ENCODE results near the gene DNAAF5. TPM values are rescaled to one million over a fixed set of nuclear protein-coding genes. Genes with fewer than 3 reads are reported as not detected.
A peak's percentile ranks its signal among the peaks of the same experiment; 100 is the strongest.

Gene DNAAF5
- total and polyA plus RNA-seq, 4 experiments from 2014 or later, result 1.7 to 19.4 (median 10.3) TPM

DNA sequence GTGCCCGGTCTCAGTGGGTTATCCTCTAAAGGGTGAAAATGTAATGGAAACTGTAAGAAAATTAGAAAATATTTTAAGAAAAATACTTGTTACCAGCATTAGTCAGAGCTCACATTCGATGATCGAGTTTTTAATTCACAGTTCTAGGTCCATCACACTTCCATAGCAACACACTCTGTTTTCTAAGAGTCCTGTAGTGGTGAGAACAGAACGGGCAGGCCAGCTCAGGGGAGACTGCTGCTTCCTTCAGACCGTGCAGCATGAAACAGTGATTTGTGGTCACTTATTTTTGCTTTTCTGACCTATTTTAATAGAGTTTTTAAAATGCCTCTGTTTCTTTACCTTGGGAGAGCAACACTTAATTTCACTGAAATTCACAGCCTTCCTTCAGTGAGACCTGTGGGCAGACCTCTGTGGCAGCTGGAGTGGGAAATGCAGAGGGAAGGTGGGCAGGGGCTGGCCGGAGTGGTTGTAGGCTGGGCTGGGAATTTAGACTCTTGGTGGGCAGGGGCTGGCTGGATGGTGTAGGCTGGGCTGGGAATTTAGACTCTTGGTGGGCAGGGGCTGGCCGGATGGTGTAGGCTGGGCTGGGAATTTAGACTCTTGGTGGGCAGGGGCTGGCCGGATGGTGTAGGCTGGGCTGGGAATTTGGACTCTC, 107.2 kb downstream of the DNAAF5 start:
- peak overlapping the region in 6 of 7 donors; percentile 36 to 99 (median 76) for H3K27ac Mint-ChIP-seq
- peaks cover 41% of the 10 kb centered on the region for H3K4me1 ChIP-seq (ENCODE audit: insufficient read depth, low read length)
- H3K27me3 ChIP-seq (ENCODE audit: insufficient read depth, low read length), result no peaks in the 10 kb centered on the region
- H3K36me3 ChIP-seq (ENCODE audit: insufficient read depth, low read length), result no peaks in the 10 kb centered on the region
- peak overlapping the region; percentile 73 for H3K27ac ChIP-seq (ENCODE audit: low read depth, low read length)
- no peaks in the 10 kb centered on the region for H3K9me3 ChIP-seq (ENCODE audit: control insufficient read depth in 1 of 2, low read length in 2 of 2)
- intact Hi-C loops (cut with micrococcal nuclease), result no loop called here
- peaks cover 9 to 37% of the 10 kb centered on the region in 2 donors for H3K36me3 Mint-ChIP-seq
- CTCF ChIA-PET (ENCODE audit: partially characterized antibody), result interaction anchor here (0.9 to 2.6 kb wide), 5 partner anchors 8 to 51 kb away, joined by 3 to 21 read pairs (median 3); no protein-coding TSS in a partner anchor
- no peaks in the 10 kb centered on the region for H3K27me3 Mint-ChIP-seq
- DNase-seq, result no peak
- peak overlapping the region in 1 of 8 donors; percentile 52 for H3K4me3 Mint-ChIP-seq
- POLR2A ChIA-PET (ENCODE audit: partially characterized antibody), result interaction anchor here (1.1 to 3.1 kb wide), 3 partner anchors 21 to 229 kb away, joined by 3 to 30 read pairs (median 5); no protein-coding TSS in a partner anchor
- no peak overlapping the region for H3K4me3 ChIP-seq (ENCODE audit: low read length in 2 of 2)
- no peaks in the 10 kb centered on the region for H3K9me3 Mint-ChIP-seq
- peaks cover 33 to 70% (median 50%) of the 10 kb centered on the region in 4 donors for H3K4me1 Mint-ChIP-seq

DNA sequence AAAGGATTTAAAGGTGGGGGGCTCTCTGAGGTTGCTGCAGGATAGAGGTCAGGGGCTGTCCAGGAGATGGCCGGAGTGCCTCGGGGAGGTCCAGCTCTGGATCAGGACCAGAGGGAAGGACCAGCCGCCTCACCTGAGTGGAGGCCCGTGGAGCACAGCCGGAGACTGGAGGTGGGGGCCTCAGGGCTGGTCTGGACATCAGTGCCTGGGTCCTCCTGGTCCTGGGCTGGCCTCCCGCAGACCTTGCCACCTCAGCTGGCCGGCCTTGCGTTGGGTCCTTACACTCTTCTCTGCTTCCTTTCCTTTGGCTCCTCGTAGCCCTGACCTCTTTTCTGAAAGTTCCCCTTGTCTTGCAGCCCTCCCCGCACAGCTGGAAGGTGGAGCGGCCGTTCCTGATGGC, 107.8 kb downstream of the DNAAF5 start:
- no peaks in the 10 kb centered on the region for H3K27me3 ChIP-seq (ENCODE audit: insufficient read depth, low read length)
- CTCF ChIA-PET (ENCODE audit: partially characterized antibody), result interaction anchor here (1.0 kb wide), 1 partner anchor 38 kb away, joined by 3 read pairs; no protein-coding TSS in a partner anchor
- Mint-ChIP-seq H3K36me3 (peaks cover 9 to 43% of the 10 kb centered on the region in 2 donors), H3K4me1 (peaks cover 31 to 64% (median 51%) of the 10 kb centered on the region in 4 donors), H3K9me3 (no peaks in the 10 kb centered on the region), H3K27me3 (no peaks in the 10 kb centered on the region), H3K27ac (peak overlapping the region in 5 of 7 donors; percentile 50 to 99 (median 83)), H3K4me3 (peak overlapping the region in 2 of 8 donors; percentile 32 to 67)
- no peak overlapping the region for H3K4me3 ChIP-seq (ENCODE audit: low read length in 2 of 2)
- H3K4me1 ChIP-seq (ENCODE audit: insufficient read depth, low read length), result peaks cover 41% of the 10 kb centered on the region
- H3K36me3 ChIP-seq (ENCODE audit: insufficient read depth, low read length), result no peaks in the 10 kb centered on the region
- no peaks in the 10 kb centered on the region for H3K9me3 ChIP-seq (ENCODE audit: control insufficient read depth in 1 of 2, low read length in 2 of 2)
- H3K27ac ChIP-seq (ENCODE audit: low read depth, low read length), result no peak overlapping the region
- intact Hi-C loops (cut with micrococcal nuclease), result no loop called here
- DNase-seq, result no peak
- POLR2A ChIA-PET (ENCODE audit: partially characterized antibody), result no interaction called here

DNA sequence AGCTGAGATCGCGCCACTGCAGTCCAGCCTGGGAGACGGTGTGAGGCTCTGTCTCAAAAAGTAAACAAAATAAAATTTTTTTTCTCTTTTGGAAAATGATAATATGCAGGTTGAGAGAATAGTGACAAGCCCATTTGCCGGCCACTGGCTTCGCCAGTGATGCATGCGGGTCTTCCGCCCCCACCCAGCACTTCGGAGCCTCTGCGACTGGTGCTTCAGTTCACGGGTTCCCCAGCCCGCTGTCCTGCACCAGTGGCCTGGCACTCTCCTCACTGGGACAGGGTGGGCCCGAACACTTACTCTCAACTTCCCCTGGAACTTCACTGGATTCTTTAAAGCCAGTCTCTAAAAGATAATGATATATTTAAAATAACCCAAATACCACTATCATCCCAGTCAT, 108.5 kb downstream of the DNAAF5 start:
- H3K4me3 ChIP-seq (ENCODE audit: low read length in 2 of 2), result no peak overlapping the region
- H3K36me3 Mint-ChIP-seq, result peaks cover 9 to 48% of the 10 kb centered on the region in 2 donors

DNA sequence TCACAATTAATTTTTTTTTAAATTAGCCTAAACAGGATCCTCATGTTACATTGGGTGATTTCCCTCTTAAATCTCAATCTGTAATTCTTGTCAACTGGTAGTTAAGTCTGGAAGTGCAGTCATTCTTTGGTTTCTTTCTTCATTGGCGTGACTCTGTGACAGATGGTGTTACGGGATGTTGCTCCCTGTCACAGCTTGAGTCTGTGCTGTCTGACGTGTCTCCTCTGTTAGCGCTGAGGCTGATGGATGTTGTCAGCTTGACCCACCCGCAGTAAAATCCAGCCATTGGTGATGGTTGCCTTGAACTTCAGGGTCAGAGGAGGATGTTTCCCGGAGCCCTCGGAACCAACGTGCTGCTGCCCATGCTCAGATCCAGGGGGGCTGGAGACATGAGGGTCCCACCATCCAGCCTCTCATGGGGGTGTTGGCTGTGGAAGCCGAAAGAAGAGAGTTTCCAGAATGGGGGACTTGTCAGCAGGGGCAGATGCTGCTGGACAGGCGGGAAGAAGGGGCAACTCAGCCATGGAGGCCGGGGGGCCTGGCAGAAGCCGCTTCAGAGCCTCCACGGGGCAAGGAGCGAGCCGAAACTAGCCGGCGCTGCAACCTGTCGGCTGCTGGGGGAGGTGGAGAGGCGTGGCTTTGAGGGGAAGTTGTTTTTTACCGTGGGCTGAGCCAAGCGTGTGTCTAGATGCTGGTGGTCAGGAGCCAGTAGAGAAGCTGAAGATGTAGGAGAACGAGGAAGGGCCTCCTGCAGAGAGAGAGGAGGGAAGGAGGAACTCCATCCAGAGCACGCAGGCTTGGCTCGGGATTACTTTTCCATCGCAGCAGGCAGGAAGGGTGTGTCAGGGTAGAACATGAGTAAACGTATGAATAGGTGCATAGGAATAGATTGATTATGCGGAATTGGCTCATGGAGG, 109.2 kb downstream of the DNAAF5 start:
- intact Hi-C loops (cut with micrococcal nuclease), result no loop called here
- Mint-ChIP-seq H3K27ac (peak overlapping the region in 6 of 7 donors; percentile 32 to 87 (median 60)), H3K4me1 (peaks cover 23 to 54% (median 41%) of the 10 kb centered on the region in 4 donors), H3K36me3 (peaks cover 12 to 51% of the 10 kb centered on the region in 2 donors), H3K27me3 (no peaks in the 10 kb centered on the region), H3K4me3 (peak overlapping the region in 4 of 8 donors; percentile 10 to 70 (median 38)), H3K9me3 (no peaks in the 10 kb centered on the region)
- no peak for DNase-seq
- Histone ChIP-seq H3K4me1 (ENCODE audit: insufficient read depth, low read length) (peaks cover 33% of the 10 kb centered on the region), H3K36me3 (ENCODE audit: insufficient read depth, low read length) (peaks cover 6% of the 10 kb centered on the region), H3K27ac (ENCODE audit: low read depth, low read length) (no peak overlapping the region), H3K9me3 (ENCODE audit: control insufficient read depth in 1 of 2, low read length in 2 of 2) (no peaks in the 10 kb centered on the region), H3K4me3 (ENCODE audit: low read length in 2 of 2) (no peak overlapping the region), H3K27me3 (ENCODE audit: insufficient read depth, low read length) (no peaks in the 10 kb centered on the region)
- CTCF ChIA-PET (ENCODE audit: partially characterized antibody), result no interaction called here
- POLR2A ChIA-PET (ENCODE audit: partially characterized antibody), result no interaction called here

More for the DNA sequence above, 108.5 kb downstream of the DNAAF5 start:
- H3K4me1 ChIP-seq (ENCODE audit: insufficient read depth, low read length), result peaks cover 40% of the 10 kb centered on the region
- no peak overlapping the region for H3K4me3 Mint-ChIP-seq
- ChIA-PET CTCF (ENCODE audit: partially characterized antibody) (interaction anchor here (1.0 kb wide), 1 partner anchor 38 kb away, joined by 3 read pairs; no protein-coding TSS in a partner anchor), POLR2A (ENCODE audit: partially characterized antibody) (no interaction called here)
- peak overlapping the region in 3 of 7 donors; percentile 32 to 63 (median 57) for H3K27ac Mint-ChIP-seq
- peaks cover 3% of the 10 kb centered on the region for H3K36me3 ChIP-seq (ENCODE audit: insufficient read depth, low read length)
- no peaks in the 10 kb centered on the region for H3K27me3 Mint-ChIP-seq
- no peaks in the 10 kb centered on the region for H3K27me3 ChIP-seq (ENCODE audit: insufficient read depth, low read length)
- no peaks in the 10 kb centered on the region for H3K9me3 ChIP-seq (ENCODE audit: control insufficient read depth in 1 of 2, low read length in 2 of 2)
- no peak for DNase-seq
- intact Hi-C loops (cut with micrococcal nuclease), result no loop called here
- H3K9me3 Mint-ChIP-seq, result no peaks in the 10 kb centered on the region
- no peak overlapping the region for H3K27ac ChIP-seq (ENCODE audit: low read depth, low read length)
- H3K4me1 Mint-ChIP-seq, result peaks cover 29 to 61% (median 49%) of the 10 kb centered on the region in 4 donors

Other genes starting within 250 kb of the DNAAF5 start
- gene PDGFA, start 206.9 kb upstream of the DNAAF5 start, total RNA-seq, result under 1 TPM in 1 of 2 experiments, not detected in 1; 0.20 TPM
- gene PDGFA, start 206.9 kb upstream of the DNAAF5 start, polyA plus RNA-seq, result not detected
- 10 to 100 TPM; 15.1 to 16.6 TPM for gene PRKAR1B, start 582 bp downstream of the DNAAF5 start, total RNA-seq
- gene PRKAR1B, start 582 bp downstream of the DNAAF5 start, polyA plus RNA-seq, result 10 to 100 TPM in 1 of 2 donors, 1 to 10 TPM in 1; 6.5 to 12.4 TPM
- gene SUN1, start 105.8 kb downstream of the DNAAF5 start, total RNA-seq, result 100 to 1,000 TPM; 198 to 210 TPM
- gene SUN1, start 105.8 kb downstream of the DNAAF5 start, polyA plus RNA-seq, result 10 to 100 TPM; 53.7 to 63.3 TPM
- gene GET4, start 149.9 kb downstream of the DNAAF5 start, total RNA-seq, result 10 to 100 TPM; 47.4 to 51.6 TPM
- 10 to 100 TPM; 22.0 to 28.7 TPM for gene GET4, start 149.9 kb downstream of the DNAAF5 start, polyA plus RNA-seq
- gene ADAP1, start 228.0 kb downstream of the DNAAF5 start, total RNA-seq, result 1 to 10 TPM; 9.7 to 10.0 TPM
- 1 to 10 TPM; 5.1 to 7.9 TPM for gene ADAP1, start 228.0 kb downstream of the DNAAF5 start, polyA plus RNA-seq
- 10 to 100 TPM; 46.2 to 50.0 TPM for gene COX19, start 248.8 kb downstream of the DNAAF5 start, total RNA-seq
- 10 to 100 TPM; 20.5 to 20.8 TPM for gene COX19, start 248.8 kb downstream of the DNAAF5 start, polyA plus RNA-seq